ENCODE measurements around the gene RPL12. TPM values are rescaled to one million over a fixed set of nuclear protein-coding genes. Genes with fewer than 3 reads are reported as not detected.

The RPL12 gene
- polyA plus RNA-seq, 12 donors = 1,755 to 4,728 (median 1,990) TPM

- no peak for DNase-seq
These were observed 4.3 kb downstream of the RPL12 start for GRCh38 chr9:127446713-127447415.

GRCh38 chr9:127445851-127446712 lies 5.1 kb downstream of the RPL12 start:
- DNase-seq = no peak

GRCh38 chr9:127444921-127445850 lies 6.0 kb downstream of the RPL12 start:
- no peak for DNase-seq

DNA sequence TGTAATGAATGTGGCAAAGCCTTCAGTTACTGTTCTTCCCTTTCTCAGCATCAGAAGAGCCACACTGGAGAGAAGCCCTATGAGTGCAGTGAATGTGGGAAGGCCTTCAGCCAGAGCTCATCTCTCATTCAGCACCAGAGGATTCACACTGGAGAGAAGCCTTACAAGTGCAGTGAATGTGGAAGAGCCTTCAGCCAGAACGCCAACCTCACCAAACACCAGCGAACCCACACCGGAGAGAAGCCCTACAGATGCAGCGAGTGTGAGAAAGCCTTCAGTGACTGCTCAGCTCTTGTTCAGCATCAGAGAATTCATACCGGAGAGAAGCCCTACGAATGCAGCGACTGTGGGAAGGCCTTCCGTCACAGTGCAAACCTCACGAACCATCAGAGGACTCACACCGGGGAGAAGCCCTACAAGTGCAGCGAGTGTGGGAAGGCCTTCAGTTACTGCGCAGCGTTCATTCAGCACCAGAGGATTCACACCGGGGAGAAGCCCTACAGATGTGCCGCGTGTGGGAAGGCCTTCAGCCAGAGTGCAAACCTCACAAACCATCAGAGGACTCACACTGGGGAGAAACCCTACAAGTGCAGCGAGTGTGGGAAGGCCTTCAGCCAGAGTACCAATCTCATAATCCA lies 6.8 kb downstream of the RPL12 start:
- no peak for DNase-seq

DNA sequence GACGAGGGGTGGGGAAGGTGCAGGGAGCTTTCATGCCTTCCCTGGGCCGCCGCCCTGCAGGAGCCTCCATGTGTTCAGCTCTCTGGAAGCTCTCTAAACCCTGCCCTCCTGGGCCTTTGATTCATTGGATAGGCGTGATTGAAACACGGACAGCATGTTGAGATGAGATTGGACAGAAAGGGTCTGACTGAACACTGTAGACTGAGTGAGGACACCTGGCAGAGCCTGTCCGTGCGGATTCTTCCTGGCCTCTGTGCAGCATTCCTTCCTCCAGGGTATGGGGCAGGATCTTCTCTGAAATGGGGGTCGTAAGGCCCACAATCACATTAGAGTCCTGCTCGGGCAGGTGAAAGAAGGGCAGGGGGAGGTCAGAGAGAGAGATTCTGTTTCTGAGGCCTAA lies 12.8 kb downstream of the RPL12 start:
- no peak for DNase-seq

DNA sequence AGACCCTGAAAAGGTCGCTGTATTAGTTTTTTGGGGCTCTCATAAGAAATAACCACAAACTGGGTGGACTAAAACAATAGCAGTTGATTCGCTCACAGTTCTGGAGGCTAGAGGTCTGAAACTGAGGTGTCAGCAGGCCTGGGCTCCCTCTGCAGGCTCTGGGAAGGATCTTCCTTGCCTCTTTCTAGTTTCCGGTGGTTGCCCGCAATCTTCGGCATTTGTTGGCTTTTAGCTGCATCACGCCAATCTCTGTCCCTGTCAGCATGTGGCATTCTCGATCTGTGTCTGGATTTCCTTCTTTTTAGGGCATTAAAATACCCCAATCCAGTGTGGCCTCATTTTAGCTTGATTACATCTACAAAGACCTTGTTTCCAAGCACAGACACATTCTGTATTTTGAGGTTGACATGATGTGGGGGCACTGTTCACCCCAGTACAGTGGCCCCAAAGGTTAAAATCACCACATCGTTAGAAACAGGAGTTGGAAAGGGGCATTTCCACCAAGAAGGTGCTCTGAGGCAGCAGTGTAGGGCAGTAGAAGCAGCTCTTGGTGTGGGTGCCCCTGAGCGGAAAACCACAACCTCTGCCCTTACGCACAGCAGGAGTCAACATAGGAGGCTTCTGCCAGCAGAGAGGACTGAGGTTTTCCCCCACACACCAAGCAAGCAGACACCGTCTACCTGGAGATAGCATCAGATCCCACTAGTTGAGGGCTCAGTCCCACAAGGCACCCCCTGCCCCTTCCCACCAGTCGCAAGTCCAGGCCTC lies 13.5 kb downstream of the RPL12 start:
- DNase-seq = no peak

GRCh38 chr9:127430415-127430814 lies 20.8 kb downstream of the RPL12 start:
- DNase-seq = no peak

DNA sequence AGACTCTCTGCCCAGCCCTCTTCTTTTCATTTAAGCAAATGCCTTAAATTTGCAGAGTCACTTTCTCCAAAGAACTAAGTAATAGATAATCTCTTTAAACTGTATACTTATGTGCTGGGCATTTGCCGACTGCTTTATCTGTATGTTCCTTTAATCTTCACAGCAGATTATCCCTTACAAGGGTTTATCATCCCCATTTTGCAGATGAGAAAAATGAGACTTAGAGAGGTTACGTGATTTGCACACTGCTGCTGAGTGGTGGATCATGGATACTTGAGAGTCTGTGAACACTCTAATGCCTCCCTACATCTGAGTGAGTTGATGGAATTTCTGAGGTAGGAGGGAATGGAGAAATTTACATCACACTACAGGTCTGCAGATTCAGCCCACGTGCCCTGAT lies 22.9 kb downstream of the RPL12 start:
- no peak for DNase-seq

DNA sequence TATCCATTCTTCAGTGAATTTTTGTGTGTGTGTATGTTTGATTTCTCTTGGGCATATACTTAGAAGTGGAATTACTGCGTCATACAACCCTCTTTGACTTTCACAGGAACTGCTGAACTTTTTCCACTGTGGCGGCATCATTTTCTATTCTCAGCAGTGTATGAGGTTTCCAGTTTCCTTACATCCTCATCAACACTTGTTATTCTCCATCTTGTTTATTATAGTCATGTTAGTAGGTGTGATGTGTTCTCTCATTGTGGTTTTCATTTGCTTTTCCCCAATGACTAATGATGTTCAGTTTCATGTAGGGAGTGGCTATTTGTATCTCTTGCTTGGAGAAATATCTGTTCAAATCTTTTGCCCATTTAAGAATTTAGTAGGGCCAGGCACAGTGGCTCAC lies 24.4 kb downstream of the RPL12 start:
- DNase-seq = no peak

GRCh38 chr9:127424676-127424999 lies 26.6 kb downstream of the RPL12 start:
- no peak for DNase-seq

DNA sequence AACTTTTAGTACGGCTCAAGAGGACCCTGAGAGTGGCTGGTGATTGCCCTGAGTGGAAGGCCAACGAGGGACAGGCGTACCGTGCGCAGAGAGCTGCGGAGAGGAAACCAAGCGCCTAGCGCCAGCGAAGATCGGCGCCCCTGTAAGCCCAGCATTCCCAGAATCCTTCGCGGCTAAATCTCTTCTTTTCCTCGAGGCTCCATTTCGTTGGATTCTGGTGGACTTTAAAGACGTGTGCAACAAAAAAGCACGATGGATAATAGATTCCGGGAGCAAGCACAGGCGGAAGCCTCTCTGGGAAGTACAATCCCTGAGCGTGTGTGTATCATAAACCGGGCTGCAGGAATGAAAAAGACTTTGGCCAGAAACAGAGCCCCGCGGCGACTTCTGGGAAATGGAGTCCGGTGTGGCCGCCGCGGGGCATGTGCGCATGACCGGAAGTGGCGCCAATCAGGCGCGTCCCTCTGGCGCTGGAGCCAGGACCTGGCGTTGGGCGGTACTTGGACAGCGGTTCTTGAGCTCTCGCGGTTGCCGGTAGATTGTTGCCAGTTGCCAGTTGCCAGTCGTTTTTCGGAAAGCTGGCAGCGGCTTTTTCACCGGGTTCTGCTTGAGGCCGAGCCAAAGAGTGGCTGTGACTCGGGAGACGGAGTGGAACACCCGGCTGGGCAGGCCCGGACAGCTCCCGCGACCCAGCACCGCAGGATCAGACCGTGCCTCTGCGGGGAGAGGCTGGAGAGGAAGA lies 27.1 kb downstream of the RPL12 start, which contains the start of gene ZNF79:
ZNF79 (plus strand) TSS at position 449 of the 742 bp plus-strand sequence. CDS start 406 bp downstream, outside the sequence.
- peak; percentile 97 for DNase-seq

DNA sequence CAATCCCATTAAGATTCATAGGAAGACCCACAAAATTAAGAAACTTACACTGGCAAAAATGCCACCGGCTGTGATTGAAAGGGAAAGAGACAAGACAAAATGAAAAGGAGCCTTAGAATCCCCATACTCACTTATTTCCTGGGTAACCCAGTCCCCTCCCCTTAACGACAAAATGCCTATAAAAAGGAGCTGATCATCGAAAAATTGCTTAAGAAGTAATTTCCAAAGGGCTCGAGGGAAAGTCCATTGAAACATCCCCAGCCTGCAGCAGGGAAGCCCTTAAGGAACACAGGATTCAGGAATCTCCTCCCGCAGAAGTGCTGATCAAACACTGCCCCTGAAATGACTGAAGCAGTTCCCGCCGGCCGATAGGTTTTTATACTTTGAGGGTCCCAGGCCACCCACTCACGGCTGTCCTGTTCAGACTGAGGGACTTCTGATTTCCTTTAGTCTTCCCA lies 27.7 kb downstream of the RPL12 start:
- DNase-seq = no peak

DNA sequence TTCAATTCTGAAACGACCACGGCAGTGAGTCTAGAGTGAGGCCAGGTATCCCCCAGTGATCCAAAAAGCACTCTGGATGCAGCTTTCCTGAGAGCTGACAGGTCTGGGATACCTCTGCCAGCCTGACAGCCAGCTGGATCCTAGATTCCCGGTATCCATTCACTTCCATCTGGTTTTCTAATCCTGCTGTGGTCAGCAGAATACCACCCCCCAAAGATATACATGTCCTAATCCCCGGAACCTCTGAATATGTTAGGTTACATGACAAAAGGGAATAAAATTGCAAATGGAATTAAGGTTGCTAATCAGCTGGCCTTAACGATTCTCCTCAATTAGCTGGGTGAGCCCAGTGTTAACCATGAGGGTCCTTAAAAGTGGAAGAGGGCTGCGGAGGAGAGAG lies 28.4 kb downstream of the RPL12 start:
- no peak for DNase-seq

DNA sequence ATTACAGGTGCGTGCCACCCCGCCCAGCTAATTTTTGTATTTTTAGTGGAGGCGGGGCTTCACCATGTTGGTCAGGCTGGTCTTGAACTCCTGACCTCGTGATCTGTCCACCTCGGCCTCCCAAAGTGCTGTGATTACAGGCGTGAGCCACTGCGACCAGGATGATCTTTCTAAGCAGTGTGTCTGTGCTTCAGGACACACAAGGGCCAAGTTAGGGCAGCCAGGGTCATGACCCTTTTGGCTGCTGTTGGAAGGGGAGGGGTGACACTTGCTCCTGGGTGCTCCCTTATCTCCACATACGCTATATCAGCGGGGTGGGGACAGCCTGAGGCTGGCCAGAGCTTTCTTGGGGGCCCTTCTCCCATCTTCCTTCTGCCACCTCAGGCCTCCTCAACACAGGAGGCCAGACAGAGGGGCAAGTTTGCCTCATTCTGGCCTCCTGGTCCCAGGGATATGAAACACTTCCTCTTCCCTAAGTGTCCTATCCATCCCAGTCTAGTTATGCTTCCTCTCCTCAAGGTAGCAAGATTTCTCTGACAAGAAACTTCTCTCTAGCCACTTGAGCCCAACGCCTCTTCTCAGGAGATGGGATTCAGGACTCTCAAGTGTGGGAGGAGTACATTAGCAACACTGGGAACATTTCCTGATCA lies 28.9 kb downstream of the RPL12 start:
- no peak for DNase-seq

GRCh38 chr9:127421057-127421456 lies 30.1 kb downstream of the RPL12 start:
- no peak for DNase-seq

DNA sequence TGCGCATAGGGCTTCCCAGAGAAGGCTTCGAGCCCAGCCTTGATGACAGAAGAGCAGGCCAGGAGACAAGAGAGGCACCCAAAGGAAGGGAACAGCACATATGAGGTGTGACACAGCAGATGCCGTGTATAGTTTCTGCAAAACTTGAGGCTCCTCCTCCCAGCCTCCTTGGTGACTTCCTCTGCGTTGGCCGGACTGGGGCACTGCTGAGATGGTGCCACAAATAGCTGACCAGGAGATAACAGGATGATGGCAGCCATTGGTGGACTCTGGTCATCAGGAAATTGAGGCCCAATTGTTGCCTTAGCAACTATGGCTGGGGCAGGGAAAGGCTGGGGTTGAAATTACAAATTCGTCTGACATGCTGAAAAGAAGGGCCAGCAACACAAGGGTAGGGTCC lies 31.9 kb downstream of the RPL12 start:
- no peak for DNase-seq

DNA sequence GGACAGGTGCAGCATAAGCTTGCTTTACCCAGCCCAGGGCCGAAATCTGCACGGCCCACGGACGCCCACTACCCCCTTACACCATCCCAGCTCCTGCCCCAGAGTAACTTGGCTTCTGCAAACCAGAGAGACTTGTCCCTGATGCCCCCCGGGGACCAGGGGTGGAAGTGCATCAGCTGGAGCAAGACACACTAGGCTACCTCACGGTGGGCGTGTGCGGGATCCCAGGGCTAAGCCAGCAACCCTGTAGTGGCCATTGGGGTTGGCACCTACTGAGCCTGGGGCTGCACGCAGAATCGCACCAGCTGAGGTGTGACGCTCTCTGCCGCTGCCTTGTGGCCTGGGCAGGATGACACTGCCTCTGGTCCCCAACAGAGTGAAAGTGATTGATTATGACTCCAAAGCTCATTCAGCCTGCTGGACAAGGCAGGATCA lies 33.2 kb downstream of the RPL12 start:
- no peak for DNase-seq

DNA sequence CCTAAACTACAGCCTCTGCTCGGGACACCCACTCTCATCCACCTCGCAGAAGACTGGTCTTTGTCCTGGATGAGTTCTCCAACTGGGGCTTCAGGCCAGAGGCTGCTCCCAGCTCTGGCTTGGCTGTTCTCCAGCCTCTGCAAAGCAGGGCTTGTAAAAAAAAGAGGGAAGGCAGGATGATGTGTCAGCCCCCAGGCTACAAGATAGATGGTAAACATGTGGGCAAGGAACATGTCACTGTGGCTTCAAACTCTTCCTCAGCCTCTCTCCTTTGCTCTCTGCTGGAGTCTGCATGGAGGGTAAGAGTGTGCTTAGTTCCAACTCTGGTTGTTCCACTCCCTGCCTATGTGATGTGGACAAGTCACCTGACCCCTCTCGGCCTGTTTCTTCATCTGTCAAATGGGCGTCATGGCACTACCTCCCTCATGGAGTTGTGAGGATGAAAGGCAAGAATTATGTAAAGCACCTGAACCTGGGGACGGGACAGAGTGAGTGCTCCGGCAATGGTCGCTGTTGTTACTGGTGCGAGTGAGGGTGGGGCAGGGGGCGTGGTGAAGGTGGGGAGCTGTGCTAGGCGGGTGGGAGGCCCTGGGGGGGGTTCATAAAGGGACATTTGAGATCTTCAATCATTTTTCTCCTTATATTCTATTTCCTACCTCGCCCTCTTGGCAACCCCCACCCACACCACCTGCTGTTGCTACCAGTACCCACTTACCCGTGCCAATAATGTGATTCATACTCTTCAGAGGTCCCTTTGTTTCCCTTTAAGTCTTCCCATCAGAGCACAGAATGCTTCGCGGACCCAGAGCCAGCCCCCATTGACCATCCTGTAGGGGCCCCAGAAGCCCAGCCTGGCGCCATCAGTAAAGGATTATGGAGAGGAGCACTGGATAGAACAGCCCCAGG lies 33.8 kb downstream of the RPL12 start:
- no peak for DNase-seq

Data from muscle of arm (tissue), 12 donors.